Measurements from ENCODE around the gene SMIM7.

SMIM7 gene

DNA sequence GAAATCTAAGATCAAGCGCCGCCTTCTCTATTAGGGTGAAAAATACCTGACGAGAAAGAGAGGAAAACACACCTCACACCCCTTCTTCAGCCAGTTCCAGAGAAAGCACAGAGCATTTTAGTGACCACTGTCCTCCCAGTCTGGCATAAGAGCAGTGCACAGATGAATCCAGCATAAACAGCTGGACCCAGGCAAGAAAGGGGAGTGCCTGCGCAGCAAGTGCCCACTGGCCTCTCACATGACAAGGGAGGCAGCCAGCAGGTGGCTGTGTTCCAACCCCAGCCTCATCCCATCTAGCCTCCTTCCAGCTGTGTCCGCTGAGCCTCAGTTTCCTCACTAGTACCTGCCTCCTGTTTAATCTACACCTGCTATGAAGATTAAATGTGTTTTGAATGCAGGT is 39.9 kb downstream of the SMIM7 start:
- DNase-seq: no peak

- no peak for DNase-seq
Measured at GRCh38 chr19:16619457-16619856, 40.5 kb downstream of the SMIM7 start.

- no peak for DNase-seq
Measured at GRCh38 chr19:16618248-16618647, 41.7 kb downstream of the SMIM7 start.

DNA sequence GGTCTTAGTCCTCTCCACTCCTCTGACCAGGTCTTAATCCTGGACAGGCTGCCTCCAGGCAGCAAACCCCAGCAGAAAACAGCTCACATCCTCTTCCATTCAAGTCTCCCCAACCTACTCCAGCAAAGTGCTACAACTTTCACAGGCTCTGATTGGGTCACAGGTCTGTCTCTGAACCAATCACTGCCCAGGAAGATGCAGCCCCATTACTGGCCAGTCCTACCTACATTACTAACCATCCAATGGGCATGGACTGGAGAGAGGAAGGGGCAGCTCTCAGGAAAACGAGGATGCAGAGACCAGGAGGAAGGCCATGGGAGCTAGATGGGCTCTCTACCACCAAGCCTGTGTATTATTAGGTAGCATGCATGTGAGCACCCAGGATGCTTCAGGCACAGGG is 44.1 kb downstream of the SMIM7 start:
- no peak for DNase-seq

GRCh38 chr19:16614941-16615340 is 45.0 kb downstream of the SMIM7 start:
- no peak for DNase-seq

- no peak for DNase-seq
Measured at GRCh38 chr19:16613841-16614240, 46.1 kb downstream of the SMIM7 start.

GRCh38 chr19:16612636-16613035 is 47.3 kb downstream of the SMIM7 start:
- DNase-seq: peak; percentile 43 to 48

- DNase-seq: no peak
Measured at GRCh38 chr19:16611121-16611520, 48.8 kb downstream of the SMIM7 start.

DNA sequence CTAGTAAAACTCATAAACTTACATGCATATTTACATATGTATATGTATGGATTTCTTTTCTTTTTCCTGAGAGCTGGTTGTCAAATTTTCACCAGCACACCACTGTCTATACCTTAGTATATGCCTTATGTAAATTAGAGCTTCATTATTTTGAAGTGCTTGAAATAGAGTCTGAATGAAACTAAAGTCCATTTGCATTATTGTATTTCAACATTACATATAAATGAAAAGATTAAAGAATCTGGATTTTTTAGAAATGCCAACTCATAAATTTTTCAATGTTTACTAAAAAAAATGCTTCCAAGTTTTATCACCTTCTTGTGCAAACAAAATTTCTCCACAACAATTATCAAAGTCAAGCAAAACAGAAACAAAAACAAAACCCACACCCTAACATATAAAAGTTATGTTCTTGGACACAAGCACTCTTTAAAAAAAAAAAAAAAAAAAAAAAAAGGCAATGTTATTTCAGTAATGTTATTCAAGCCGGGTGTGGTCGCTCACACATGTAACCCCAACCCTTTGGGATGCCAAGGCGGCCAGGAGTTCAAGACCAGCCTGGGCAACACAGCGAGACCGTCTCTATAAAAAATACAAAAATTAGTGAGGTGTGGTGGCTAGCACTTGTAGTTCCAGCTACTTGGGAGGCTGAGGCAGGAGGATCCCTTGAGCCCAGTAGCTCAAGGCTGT is 50.3 kb downstream of the SMIM7 start:
- DNase-seq: no peak

GRCh38 chr19:16608290-16608739 is 51.6 kb downstream of the SMIM7 start:
- DNase-seq: peak; percentile 56 to 57

DNA sequence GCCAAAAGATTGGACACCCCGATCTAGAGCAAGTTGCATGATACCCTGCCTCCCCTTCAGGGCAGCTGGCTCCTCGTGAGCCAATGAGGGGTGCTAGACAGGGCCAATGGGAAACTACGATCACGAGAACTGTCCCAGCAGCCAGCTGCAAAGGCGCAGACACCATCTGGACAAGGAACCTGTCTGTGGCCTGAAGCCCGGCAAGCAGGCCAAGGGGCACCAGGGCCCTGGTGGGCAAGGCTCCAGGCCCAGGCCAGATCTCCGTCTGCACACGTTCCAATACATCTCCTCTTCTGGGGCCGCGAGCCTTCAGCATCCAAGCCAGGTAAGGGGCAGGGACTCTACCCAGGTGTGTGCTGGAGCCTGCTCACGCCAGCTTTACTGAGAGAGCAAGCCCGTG is 52.1 kb downstream of the SMIM7 start:
- DNase-seq: no peak

DNA sequence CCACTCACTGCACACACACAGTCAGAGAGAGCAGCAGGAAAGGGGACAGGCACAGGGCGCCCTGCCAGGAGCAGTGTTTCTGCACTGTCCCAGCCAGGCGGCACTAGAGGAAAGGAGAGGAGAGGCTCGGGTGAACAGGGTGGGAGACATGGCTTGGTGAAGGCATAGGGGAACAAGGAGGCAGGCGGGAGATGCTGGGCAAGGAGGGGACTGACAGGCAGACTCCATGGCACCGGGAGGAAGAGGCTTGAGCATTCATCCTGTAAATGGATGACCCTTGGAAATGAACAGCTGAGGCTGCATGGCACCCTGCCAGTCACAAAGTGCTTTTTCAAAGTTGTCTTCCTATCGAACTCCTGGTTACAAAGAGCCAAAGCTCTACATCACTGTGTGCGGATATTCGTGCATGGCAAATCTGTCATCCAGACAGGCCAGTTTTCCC is 54.4 kb downstream of the SMIM7 start:
- DNase-seq: no peak

DNA sequence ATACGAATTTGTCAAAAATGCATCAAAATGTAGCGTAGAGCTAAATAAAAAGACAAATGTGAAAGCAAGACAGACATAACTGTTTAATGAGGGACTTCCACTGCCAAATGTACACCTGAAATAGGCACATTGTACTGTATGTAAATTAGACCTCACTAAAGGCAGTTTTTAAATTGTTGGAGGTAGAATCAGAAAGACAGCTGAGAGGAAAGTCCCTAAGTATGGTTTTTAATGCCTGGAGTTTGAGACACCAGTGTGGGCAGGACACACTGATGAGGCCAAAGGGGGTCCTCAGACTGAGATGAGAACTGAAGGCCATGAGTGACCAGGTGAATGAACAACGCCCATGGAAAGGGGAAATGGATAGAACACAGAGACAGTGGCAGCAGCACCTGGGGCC is 54.8 kb downstream of the SMIM7 start:
- no peak for DNase-seq

GRCh38 chr19:16604615-16605014 is 55.3 kb downstream of the SMIM7 start:
- no peak for DNase-seq

DNA sequence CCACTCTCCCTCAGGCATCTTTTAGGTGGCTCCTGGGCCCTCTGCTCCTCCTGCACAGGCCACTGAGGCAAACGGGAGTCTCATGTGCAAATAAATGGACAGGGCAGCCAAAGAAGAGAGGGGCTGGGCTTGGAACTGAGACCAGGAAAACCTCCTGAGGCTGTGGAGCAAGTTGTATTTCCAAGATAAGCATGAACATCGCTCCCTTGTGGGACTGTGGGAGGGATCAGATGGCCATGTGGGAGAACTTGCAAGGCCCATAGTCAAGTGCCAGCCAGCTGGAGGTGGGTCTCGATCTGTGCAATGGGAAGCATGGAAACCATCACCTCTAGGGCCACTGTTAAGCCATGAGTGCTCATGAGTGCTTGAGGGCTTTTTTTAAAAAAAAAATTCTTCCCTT is 56.9 kb downstream of the SMIM7 start:
- DNase-seq: no peak

GRCh38 chr19:16601378-16602052 is 58.4 kb downstream of the SMIM7 start:
- DNase-seq: no peak

DNA sequence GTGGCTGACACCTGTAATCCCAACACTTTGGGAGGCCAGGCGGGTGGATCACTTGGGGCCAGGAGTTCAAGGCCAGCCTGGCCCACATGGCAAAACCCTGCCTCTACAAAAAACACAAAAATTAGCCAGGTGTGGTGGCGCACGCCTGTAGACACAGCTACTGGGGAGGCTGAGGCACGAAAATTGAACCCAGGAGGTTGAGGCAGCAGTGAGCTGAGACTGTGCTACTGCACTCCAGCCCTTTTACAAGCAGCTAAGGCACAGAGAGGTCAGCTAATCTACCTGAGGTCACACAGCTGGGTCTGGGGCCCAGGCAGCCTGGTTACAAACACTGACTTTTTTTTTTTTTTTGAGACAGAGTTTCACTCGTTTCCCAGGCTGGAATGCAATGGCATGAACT is 59.1 kb downstream of the SMIM7 start:
- DNase-seq: no peak

- no peak for DNase-seq
Measured at GRCh38 chr19:16599655-16600346, 60.1 kb downstream of the SMIM7 start.

- DNase-seq: no peak
Measured at GRCh38 chr19:16598848-16599247, 61.1 kb downstream of the SMIM7 start.

GRCh38 chr19:16596399-16596798 is 63.5 kb downstream of the SMIM7 start:
- no peak for DNase-seq

Data from inflammatory macrophage treated with lipopolysaccharide for 1 hour (primary cell).